CD4-positive, CD25-positive, alpha-beta regulatory T cell (primary cell): Measurements from ENCODE around the gene IGSF6. TPM values are rescaled to one million over a fixed set of nuclear protein-coding genes. Genes with fewer than 3 reads are reported as not detected.
"Not testable (repeated sequence)": the region's sequence is repeated elsewhere in the genome, so short reads cannot be mapped to it uniquely, and the experiment has no call there.

Experiments used
- ATAC-seq, 2 donors: fragments of 150-1000 bp; cut with Tn5 transposase; one replicate each; pipeline ENCODE4 v1.10.0; 2021; ENCODE audit warnings: low read depth in 2 of 2, moderate number of reproducible peaks in 2 of 2, moderate library complexity in 1 of 2
- DNase-seq, 3 donors: peaks; one replicate each; pipeline versions ENCODE4 v3.0.0 to v3.0.0-alpha.2; 2012 to 2022; ENCODE audit warnings: mixed read lengths in 1 of 3
- H3K27ac ChIP-seq: one replicate; pipeline ENCODE4 v1.7.0; 2013; ENCODE audit warnings: mild to moderate bottlenecking, low read length; ENCODE audit not compliant: insufficient read depth, poor library complexity, severe bottlenecking
- H3K27me3 ChIP-seq: one replicate; pipeline ENCODE4 v1.7.0; 2013; ENCODE audit warnings: low read length; ENCODE audit not compliant: control insufficient read depth, insufficient read depth
- H3K36me3 ChIP-seq: one replicate; pipeline ENCODE4 v1.7.0; 2013; ENCODE audit warnings: mild to moderate bottlenecking, low read length, moderate library complexity; ENCODE audit not compliant: control insufficient read depth, insufficient read depth
- H3K4me1 ChIP-seq: 2 replicates; pipeline ENCODE4 v1.7.0; 2013; ENCODE audit warnings: mild to moderate bottlenecking, low read length; ENCODE audit not compliant: insufficient read depth, control insufficient read depth, poor library complexity, severe bottlenecking
- H3K4me3 ChIP-seq: one replicate; pipeline ENCODE4 v1.7.0; 2013; ENCODE audit warnings: low read depth, mild to moderate bottlenecking, low read length, moderate library complexity
- H3K9me3 ChIP-seq, 2 experiments: 1 replicate in 1 of 2; 2 replicates in 1 of 2; pipeline ENCODE4 v1.7.0; 2013; ENCODE audit warnings: low read length in 2 of 2, mild to moderate bottlenecking in 1 of 2, moderate library complexity in 1 of 2; ENCODE audit not compliant: control insufficient read depth in 2 of 2
- H3K27ac Mint-ChIP-seq, 3 donors: one replicate each; pipeline ENCODE4 v1.8.0; 2020 to 2022; ENCODE audit warnings: mild to moderate bottlenecking in 3 of 3, mixed read lengths in 3 of 3, moderate library complexity in 2 of 3
- H3K27me3 Mint-ChIP-seq: one replicate; pipeline ENCODE4 v1.8.0; 2022; ENCODE audit warnings: mild to moderate bottlenecking, mixed read lengths
- H3K36me3 Mint-ChIP-seq: one replicate; pipeline ENCODE4 v1.8.0; 2020; ENCODE audit warnings: mixed read lengths
- H3K4me1 Mint-ChIP-seq, 4 donors: one replicate each; pipeline ENCODE4 v1.8.0; 2020 to 2022; ENCODE audit warnings: mixed read lengths in 4 of 4, mild to moderate bottlenecking in 1 of 4
- H3K4me3 Mint-ChIP-seq, 4 donors: one replicate each; pipeline ENCODE4 v1.8.0; 2020 to 2022; ENCODE audit warnings: mild to moderate bottlenecking in 4 of 4, mixed read lengths in 4 of 4, moderate library complexity in 3 of 4
- H3K9me3 Mint-ChIP-seq, 7 donors: one replicate each; pipeline ENCODE4 v1.8.0; 2020 to 2022; ENCODE audit warnings: mixed read lengths in 7 of 7, mild to moderate bottlenecking in 3 of 7, moderate library complexity in 2 of 7
- polyA plus RNA-seq, 4 donors: library from polyadenylated mRNA; unstranded; fragments of 300-500 nt; fragmentation: Illumina TruSeq; gene quantifications; one replicate each; pipeline ENCODE4 v1.2.3, GENCODE V29; 2021
- total RNA-seq: library from RNA; stranded (reverse); gene quantifications from one replicate; pipeline ENCODE4 v1.2.3, GENCODE V29; 2022

The IGSF6 gene
- total and polyA plus RNA-seq, 5 donors from 2014 or later, result 0.13 to 1.1 (median 0.20) TPM

GRCh38 chr16:21608639-21609328 is 43.6 kb downstream of the IGSF6 start:
- Histone ChIP-seq H3K9me3 (no peaks in the 10 kb centered on the region), H3K27ac (no peak overlapping the region), H3K4me3 (peak overlapping the region; percentile 34), H3K27me3 (no peaks in the 10 kb centered on the region), H3K36me3 (peaks cover 10% of the 10 kb centered on the region), H3K4me1 (peaks cover 46% of the 10 kb centered on the region)
- DNase-seq, result peak in 1 of 3 donors; percentile 67
- no peak for ATAC-seq
- Mint-ChIP-seq H3K9me3 (no peaks in the 10 kb centered on the region), H3K4me3 (peak overlapping the region in 3 of 4 donors; percentile 33 to 57 (median 39)), H3K4me1 (peaks cover 31 to 85% (median 72%) of the 10 kb centered on the region in 4 donors), H3K36me3 (peaks cover 3% of the 10 kb centered on the region), H3K27ac (peak overlapping the region in 1 of 3 donors; percentile 45), H3K27me3 (no peaks in the 10 kb centered on the region)

GRCh38 chr16:21605848-21606247 is 46.6 kb downstream of the IGSF6 start:
- not testable (repeated sequence) for H3K27me3 Mint-ChIP-seq, H3K36me3 Mint-ChIP-seq, H3K27me3 ChIP-seq, H3K27ac Mint-ChIP-seq, H3K36me3 ChIP-seq, DNase-seq, ATAC-seq, H3K9me3 Mint-ChIP-seq, H3K9me3 ChIP-seq, H3K27ac ChIP-seq, H3K4me3 ChIP-seq, H3K4me3 Mint-ChIP-seq
- peaks cover 26 to 91% (median 68%) of the 10 kb centered on the region in 4 donors for H3K4me1 Mint-ChIP-seq
- H3K4me1 ChIP-seq, result peaks cover 48% of the 10 kb centered on the region

GRCh38 chr16:21603928-21604327 is 48.5 kb downstream of the IGSF6 start:
- no peaks in the 10 kb centered on the region for H3K9me3 Mint-ChIP-seq

GRCh38 chr16:21602785-21603184 is 49.6 kb downstream of the IGSF6 start:
- no peak overlapping the region for H3K4me3 ChIP-seq
- Mint-ChIP-seq H3K36me3 (no peaks in the 10 kb centered on the region), H3K27me3 (no peaks in the 10 kb centered on the region), H3K4me1 (peaks cover 28 to 81% (median 52%) of the 10 kb centered on the region in 4 donors), H3K27ac (peak overlapping the region in 1 of 3 donors; percentile 20), H3K9me3 (no peaks in the 10 kb centered on the region), H3K4me3 (peak overlapping the region in 1 of 4 donors; percentile 33)
- H3K27ac ChIP-seq, result no peak overlapping the region
- H3K9me3 ChIP-seq, result no peaks in the 10 kb centered on the region
- ATAC-seq (no peak), DNase-seq (no peak)
- no peaks in the 10 kb centered on the region for H3K27me3 ChIP-seq
- H3K4me1 ChIP-seq, result peaks cover 40% of the 10 kb centered on the region
- peaks cover 4% of the 10 kb centered on the region for H3K36me3 ChIP-seq

More at GRCh38 chr16:21603928-21604327, 48.5 kb downstream of the IGSF6 start:
- no peak overlapping the region for H3K27ac Mint-ChIP-seq
- H3K27ac ChIP-seq, result no peak overlapping the region
- H3K27me3 Mint-ChIP-seq, result no peaks in the 10 kb centered on the region
- ATAC-seq, result no peak
- peaks cover 4% of the 10 kb centered on the region for H3K36me3 ChIP-seq
- H3K4me1 Mint-ChIP-seq, result peaks cover 23 to 81% (median 55%) of the 10 kb centered on the region in 4 donors
- H3K36me3 Mint-ChIP-seq, result no peaks in the 10 kb centered on the region
- H3K27me3 ChIP-seq, result no peaks in the 10 kb centered on the region
- H3K4me1 ChIP-seq, result peaks cover 41% of the 10 kb centered on the region
- H3K4me3 Mint-ChIP-seq, result peak overlapping the region in 1 of 4 donors; percentile 31
- no peak overlapping the region for H3K4me3 ChIP-seq
- no peak for DNase-seq
- H3K9me3 ChIP-seq, result no peaks in the 10 kb centered on the region

- Mint-ChIP-seq H3K36me3 (no peaks in the 10 kb centered on the region), H3K4me3 (peak overlapping the region; percentile 90 to 99 (median 94)), H3K4me1 (peaks cover 36 to 72% (median 52%) of the 10 kb centered on the region in 4 donors), H3K27ac (peak overlapping the region; percentile 84 to 92 (median 90)), H3K9me3 (no peaks in the 10 kb centered on the region), H3K27me3 (no peaks in the 10 kb centered on the region)
- peak in 2 of 3 donors; percentile 33 to 70 for DNase-seq
- peak overlapping the region; percentile 96 for H3K4me3 ChIP-seq
- peaks cover 4% of the 10 kb centered on the region for H3K36me3 ChIP-seq
- no peaks in the 10 kb centered on the region for H3K27me3 ChIP-seq
- no peaks in the 10 kb centered on the region for H3K9me3 ChIP-seq
- H3K4me1 ChIP-seq, result peaks cover 44% of the 10 kb centered on the region
- H3K27ac ChIP-seq, result peak overlapping the region; percentile 88
- peak in 1 of 2 donors; percentile 3 for ATAC-seq
Observed at GRCh38 chr16:21600031-21600773, 52.2 kb downstream of the IGSF6 start.

GRCh38 chr16:21599122-21600030 is 53.0 kb downstream of the IGSF6 start, which contains the start of gene METTL9:
Gene METTL9, plus strand, starts transcription at chr16:21599577. Its CDS starts 157 bp downstream, at chr16:21599734.
- H3K9me3 ChIP-seq, result no peaks in the 10 kb centered on the region
- H3K4me1 ChIP-seq, result peaks cover 44% of the 10 kb centered on the region
- peak within 1 kb of the TSS; percentile 96 for H3K4me3 ChIP-seq
- Mint-ChIP-seq H3K27me3 (no peaks in the 10 kb centered on the region), H3K9me3 (no peaks in the 10 kb centered on the region), H3K36me3 (no peaks in the 10 kb centered on the region), H3K4me3 (peak within 1 kb of the TSS; percentile 91 to 99 (median 95)), H3K27ac (peak within 1 kb of the TSS; percentile 95 to 97 (median 96)), H3K4me1 (peaks cover 33 to 66% (median 49%) of the 10 kb centered on the region in 4 donors)
- DNase-seq (peak; percentile 90 to 98 (median 95)), ATAC-seq (peak; percentile 93 to 95)
- H3K27me3 ChIP-seq, result no peaks in the 10 kb centered on the region
- peak within 1 kb of the TSS; percentile 88 for H3K27ac ChIP-seq
- peaks cover 3% of the 10 kb centered on the region for H3K36me3 ChIP-seq

- no peaks in the 10 kb centered on the region for H3K27me3 Mint-ChIP-seq
- ATAC-seq (no peak), DNase-seq (peak in 1 of 3 donors; percentile 48)
- peaks cover 30 to 60% (median 44%) of the 10 kb centered on the region in 4 donors for H3K4me1 Mint-ChIP-seq
- Histone ChIP-seq H3K36me3 (no peaks in the 10 kb centered on the region), H3K9me3 (no peaks in the 10 kb centered on the region), H3K27me3 (no peaks in the 10 kb centered on the region), H3K27ac (peak overlapping the region; percentile 88), H3K4me3 (peak overlapping the region; percentile 71), H3K4me1 (peaks cover 44% of the 10 kb centered on the region)
- H3K36me3 Mint-ChIP-seq, result no peaks in the 10 kb centered on the region
- peak overlapping the region; percentile 95 to 97 (median 96) for H3K27ac Mint-ChIP-seq
- H3K4me3 Mint-ChIP-seq, result peak overlapping the region; percentile 88 to 99 (median 94)
- H3K9me3 Mint-ChIP-seq, result no peaks in the 10 kb centered on the region
Observed at GRCh38 chr16:21598701-21599121, 53.7 kb downstream of the IGSF6 start.
